ENCODE measurements around the gene RSBN1.
"Not testable (repeated sequence)": the region's sequence is repeated elsewhere in the genome, so short reads cannot be mapped to it uniquely, and the experiment has no call there.

Gene RSBN1

DNA sequence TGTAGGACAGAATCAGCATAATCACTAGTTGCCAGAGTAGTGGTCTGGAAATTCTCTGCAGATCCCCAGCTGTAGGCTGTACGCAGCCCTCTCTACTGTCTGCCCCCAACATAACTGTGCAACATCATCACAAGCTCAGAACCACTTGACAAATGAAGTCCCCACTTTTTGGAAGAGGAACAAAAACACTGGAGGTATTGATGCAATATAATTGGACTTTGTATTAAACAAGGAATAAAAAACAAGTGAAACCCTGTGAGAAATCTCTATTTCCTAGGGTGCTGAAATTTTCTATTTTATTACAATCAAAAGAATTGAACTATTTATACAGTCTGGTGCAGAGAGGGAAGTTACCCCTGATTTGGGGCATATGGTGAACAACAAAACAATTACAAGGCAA, 68.2 kb downstream of the RSBN1 start:
- no peak for DNase-seq (ENCODE audit: low read depth in 2 of 2)

DNA sequence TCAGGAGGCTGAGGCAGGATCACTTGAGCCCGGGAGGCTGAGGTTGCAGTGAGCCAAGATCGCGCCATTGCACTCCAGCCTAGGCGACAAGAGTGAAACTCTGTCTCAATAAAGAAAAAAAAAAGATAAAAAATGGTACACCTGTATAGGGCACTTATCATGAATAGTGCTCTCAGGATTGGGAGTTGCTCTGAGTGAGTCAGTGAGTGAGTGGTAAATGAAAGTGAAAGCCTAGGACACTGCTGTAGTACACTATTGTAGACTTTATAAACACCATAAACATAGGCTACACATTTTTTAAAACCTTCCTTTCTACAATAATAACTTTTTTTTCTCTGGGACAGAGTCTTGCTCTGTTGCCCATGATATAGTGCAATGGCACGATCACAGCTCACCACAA, 69.8 kb downstream of the RSBN1 start:
- DNase-seq (ENCODE audit: low read depth in 2 of 2): no peak

DNA sequence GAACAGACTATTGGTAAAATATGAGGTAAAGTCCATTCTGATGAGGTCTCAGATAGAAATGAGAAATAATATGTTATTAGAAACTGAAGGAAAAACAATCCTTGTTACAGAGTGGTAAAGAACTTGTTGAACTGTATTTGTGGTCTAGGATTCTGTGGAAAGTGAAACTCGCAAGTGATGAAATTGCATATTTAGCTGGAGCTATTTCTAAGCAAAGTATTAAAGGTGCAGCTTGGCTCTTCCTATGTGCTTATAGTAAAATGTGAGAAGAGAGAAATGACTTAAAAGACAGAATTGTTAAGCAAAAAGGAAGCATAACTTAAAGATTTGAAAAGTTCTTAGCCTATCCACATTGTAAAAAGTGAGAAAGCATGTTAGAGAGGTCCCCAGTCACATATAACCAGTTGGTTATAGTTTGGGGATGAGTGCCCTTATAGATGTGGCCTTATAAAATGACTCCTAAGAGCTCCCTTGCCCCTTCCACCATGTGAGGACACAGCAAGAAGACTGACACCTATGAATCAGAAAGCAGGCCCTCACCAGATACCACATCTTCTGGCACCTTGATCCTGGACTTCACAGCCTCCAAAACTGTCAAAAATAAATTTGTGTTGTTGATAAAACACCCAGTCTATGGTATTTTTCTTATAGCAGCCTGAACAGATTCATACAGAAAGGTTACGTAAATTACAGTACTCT, 77.8 kb downstream of the RSBN1 start:
- no peak for DNase-seq (ENCODE audit: low read depth in 2 of 2)

DNA sequence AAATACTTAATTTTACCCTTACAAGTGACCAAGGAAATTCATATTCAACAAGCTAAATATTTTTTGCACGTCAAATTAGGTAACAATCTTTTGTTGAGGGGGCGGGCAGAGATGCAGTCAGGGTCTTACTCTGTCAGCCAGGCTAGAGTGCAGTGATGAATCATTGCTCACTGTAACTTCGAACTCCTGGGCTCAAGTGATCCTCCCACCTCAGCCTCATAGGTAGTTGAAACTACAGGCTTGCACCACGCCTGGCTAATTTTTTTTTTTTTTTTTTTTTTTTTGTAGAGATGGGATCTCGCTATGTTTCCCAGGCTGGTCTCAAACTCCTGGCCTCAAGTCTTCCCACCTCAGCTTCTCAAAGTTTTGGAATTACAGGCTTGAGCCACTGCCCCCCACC, 79.5 kb downstream of the RSBN1 start:
- no peak for DNase-seq (ENCODE audit: low read depth in 2 of 2)

DNA sequence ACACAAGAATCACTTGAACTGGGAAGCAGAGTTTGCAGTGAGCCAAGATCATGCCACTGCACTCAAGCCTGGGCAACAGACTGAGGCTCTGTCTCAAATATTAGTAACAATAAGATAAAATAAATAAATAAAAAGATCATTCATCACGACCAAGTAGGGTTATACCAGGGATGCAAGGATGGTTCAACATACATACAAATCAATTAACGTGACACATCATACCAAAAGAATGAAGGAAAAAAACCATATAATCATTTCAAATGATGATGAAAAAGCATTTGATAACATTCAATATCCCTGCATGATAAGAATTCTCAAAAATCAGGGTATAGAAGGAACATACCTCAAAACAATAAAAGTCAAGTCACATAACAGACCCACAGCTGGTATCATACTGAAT, 91.3 kb downstream of the RSBN1 start:
- no peak for DNase-seq (ENCODE audit: low read depth in 2 of 2)

DNA sequence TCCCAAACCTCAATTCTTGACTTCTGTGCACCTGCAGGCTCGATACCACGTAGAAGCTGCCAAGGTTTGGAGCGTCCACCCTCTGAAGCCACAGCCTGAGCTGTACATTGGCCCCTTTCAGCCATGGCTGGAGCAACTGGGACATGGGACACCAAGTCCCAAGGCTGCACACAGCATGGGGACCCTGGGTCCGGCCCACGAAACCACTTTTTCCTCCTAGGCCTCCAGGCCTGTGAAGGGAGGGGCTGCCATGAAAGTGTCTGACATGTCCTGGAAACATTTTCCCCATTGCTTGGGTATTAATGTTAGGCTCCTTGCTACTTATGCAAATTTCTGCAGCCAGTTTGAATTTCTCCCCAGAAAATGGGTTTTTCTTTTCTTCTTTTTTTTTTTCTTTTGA, 93.7 kb downstream of the RSBN1 start:
- DNase-seq (ENCODE audit: low read depth in 2 of 2): not testable (repeated sequence)

DNA sequence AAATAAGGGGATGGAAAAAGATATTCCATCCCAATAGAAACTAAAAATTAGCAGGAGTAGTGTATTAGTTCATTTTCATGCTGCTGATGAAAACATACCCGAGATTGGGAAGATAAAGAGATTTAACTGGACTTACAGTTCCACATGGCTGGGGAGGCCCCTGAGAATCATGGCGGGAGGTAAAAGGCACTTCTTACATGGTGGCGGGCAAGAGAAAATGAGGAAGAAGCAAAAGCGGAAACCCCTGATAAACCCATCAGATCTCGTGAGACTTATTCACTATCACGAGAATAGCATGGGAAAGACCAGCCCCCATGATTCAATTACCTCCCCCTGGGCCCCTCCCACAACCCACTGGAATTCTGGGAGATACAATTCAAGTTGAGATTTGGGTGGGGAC, 94.8 kb downstream of the RSBN1 start:
- not testable (repeated sequence) for DNase-seq (ENCODE audit: low read depth in 2 of 2)

DNA sequence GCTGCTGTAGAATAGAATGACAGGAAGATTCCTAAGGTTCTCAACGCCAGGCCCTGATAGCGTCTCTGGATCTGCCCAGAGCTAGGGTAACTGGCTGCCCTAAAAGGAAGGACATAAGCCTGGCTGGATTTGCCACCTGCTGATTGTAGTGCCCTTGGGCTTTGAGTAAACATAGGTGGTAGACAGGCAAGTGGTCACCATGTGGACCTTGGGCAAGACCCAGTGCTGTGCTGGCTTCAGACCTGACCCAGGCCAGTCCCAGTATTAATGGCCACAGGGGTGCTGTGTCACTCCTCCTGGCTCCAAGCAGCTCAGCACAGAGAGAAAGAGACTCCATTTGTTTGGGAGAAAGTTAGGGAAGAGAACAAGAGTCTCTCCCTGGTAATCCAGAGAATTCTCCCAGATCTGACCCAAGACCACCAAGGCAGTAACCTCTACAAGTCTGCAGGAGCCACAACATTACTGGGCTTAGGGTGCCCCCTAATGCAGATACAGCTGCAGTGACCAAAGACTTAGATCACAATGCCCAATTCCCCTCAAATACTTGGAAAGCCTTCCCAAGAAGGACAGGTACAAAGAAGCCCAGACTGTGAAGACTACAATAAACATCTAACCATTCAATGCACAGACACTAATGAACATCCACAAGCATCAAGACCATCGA, 97.5 kb downstream of the RSBN1 start:
- no peak for DNase-seq (ENCODE audit: low read depth in 2 of 2)
